Activated naive CD4-positive, alpha-beta T cell treated with anti-CD3 and anti-CD28 coated beads, Interleukin-2, amount 50 U/mL, for 24 hours (primary cell): ENCODE results near the gene PGBD2.
"Not testable (repeated sequence)": the region's sequence is repeated elsewhere in the genome, so short reads cannot be mapped to it uniquely, and the experiment has no call there.

Source experiments
- H3K27ac Mint-ChIP-seq: one replicate; pipeline ENCODE4 v1.8.0; 2021; ENCODE audit warnings: mild to moderate bottlenecking, mixed read lengths
- H3K27me3 Mint-ChIP-seq: one replicate; pipeline ENCODE4 v1.8.0; 2021; ENCODE audit warnings: mixed read lengths
- H3K36me3 Mint-ChIP-seq: one replicate; pipeline ENCODE4 v1.8.0; 2021; ENCODE audit warnings: mixed read lengths
- H3K4me1 Mint-ChIP-seq: one replicate; pipeline ENCODE4 v1.8.0; 2021; ENCODE audit warnings: mixed read lengths
- H3K4me3 Mint-ChIP-seq: one replicate; pipeline ENCODE4 v1.8.0; 2021; ENCODE audit warnings: mild to moderate bottlenecking, mixed read lengths
- H3K9me3 Mint-ChIP-seq: one replicate; pipeline ENCODE4 v1.8.0; 2021; ENCODE audit warnings: mixed read lengths

PGBD2 gene

DNA sequence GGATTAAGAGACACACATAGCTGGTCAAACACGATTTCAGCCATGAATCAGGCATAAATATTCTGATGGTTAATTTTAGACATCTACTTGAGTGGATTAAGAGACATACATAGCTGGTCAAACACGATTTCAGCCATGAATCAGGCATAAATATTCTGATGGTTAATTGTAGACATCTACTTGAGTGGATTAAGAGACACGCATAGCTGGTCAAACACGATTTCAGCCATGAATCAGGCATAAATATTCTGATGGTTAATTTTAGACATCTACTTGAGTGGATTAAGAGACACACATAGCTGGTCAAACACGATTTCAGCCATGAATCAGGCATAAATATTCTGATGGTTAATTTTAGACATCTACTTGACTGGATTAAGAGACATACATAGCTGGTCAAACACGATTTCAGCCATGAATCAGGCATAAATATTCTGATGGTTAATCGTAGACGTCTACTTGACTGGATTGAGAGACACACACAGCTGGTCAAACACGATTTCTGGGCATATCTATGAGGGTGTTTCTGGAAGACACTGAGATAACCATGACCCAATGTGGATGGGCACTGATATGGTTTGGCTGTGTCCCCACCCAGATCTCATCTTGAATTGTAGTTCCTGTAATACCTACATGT lies 32.3 kb downstream of the PGBD2 start:
- not testable (repeated sequence) for H3K4me3 Mint-ChIP-seq, H3K36me3 Mint-ChIP-seq, H3K27ac Mint-ChIP-seq, H3K9me3 Mint-ChIP-seq, H3K27me3 Mint-ChIP-seq, H3K4me1 Mint-ChIP-seq

GRCh38 chr1:248944134-248944999 lies 38.3 kb downstream of the PGBD2 start:
- not testable (repeated sequence) for H3K36me3 Mint-ChIP-seq, H3K27ac Mint-ChIP-seq, H3K4me3 Mint-ChIP-seq, H3K4me1 Mint-ChIP-seq, H3K27me3 Mint-ChIP-seq, H3K9me3 Mint-ChIP-seq

DNA sequence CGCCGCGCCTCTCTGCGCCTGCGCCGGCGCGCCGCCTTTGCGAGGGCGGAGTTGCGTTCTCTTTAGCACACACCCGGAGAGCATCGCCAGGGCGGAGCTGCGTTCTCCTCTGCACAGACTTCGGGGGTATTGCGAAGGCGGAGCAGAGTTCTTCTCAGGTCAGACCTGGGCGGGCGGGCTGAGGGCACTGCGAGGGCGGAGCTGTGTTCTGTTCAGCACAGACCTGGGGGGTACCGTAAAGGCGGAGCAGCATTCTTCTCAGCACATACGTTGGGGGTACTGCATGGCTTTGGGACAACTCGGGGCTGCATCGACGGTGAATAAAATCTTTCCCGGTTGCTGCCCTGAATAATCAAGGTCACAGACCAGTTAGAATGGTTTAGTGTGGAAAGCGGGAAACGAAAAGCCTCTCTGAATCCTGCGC lies 39.0 kb downstream of the PGBD2 start:
- not testable (repeated sequence) for H3K27ac Mint-ChIP-seq, H3K4me1 Mint-ChIP-seq, H3K27me3 Mint-ChIP-seq, H3K9me3 Mint-ChIP-seq, H3K36me3 Mint-ChIP-seq, H3K4me3 Mint-ChIP-seq

- not testable (repeated sequence) for H3K36me3 Mint-ChIP-seq, H3K27me3 Mint-ChIP-seq, H3K4me1 Mint-ChIP-seq, H3K9me3 Mint-ChIP-seq, H3K27ac Mint-ChIP-seq, H3K4me3 Mint-ChIP-seq
Observed at GRCh38 chr1:248945453-248945852, 39.4 kb downstream of the PGBD2 start.

DNA sequence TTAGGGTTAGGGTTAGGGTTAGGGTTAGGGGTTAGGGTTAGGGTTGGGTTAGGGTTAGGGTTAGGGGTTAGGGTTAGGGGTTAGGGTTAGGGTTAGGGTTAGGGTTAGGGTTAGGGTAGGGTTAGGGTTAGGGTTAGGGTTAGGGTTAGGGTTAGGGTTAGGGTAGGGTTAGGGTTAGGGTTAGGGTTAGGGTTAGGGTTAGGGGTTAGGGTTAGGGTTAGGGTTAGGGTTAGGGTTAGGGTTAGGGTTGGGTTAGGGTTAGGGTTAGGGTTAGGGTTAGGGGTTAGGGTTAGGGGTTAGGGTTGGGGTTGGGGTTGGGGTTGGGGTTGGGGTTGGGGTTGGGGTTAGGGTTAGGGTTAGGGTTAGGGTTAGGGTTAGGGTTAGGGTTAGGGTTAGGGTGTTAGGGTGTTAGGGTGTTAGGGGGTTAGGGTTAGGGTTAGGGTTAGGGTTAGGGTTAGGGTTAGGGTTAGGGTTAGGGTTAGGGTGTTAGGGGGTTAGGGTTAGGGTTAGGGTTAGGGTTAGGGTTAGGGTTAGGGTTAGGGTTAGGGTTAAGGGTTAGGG lies 39.9 kb downstream of the PGBD2 start:
- H3K4me3 Mint-ChIP-seq, H3K4me1 Mint-ChIP-seq, H3K36me3 Mint-ChIP-seq, H3K9me3 Mint-ChIP-seq, H3K27me3 Mint-ChIP-seq, H3K27ac Mint-ChIP-seq: not testable (repeated sequence)
